Activated CD4-positive, alpha-beta T cell treated with anti-CD3 and anti-CD28 coated beads for 24 hours (primary cell): ENCODE data around the gene RBMS1.
"Not testable (repeated sequence)": the region's sequence is repeated elsewhere in the genome, so short reads cannot be mapped to it uniquely, and the experiment has no call there.

ENCODE experiments used
- DNase-seq, 2 donors: peaks; one replicate each; pipeline ENCODE4 v3.0.0-alpha.2; 2020; ENCODE audit warnings: low read depth in 2 of 2

Gene RBMS1

DNA sequence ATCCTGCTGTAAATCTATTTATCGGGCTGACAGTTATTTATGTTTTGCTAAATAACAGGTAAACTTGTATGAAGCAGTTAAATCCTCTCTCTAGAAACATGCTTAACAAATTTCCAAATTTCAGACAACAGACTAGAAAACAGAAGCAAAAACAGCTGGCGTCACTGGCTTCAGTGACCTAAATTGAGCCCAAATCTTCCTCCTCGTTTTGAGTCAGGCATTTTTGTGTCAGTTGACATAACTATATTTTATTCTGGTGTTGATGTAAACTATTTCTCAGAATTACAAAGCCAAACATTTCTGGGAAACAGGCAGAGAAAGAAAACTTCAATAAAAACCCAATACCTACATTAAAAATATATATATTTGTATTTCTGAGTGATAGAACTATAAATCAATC lies 21.7 kb downstream of the RBMS1 start:
- no peak for DNase-seq

DNA sequence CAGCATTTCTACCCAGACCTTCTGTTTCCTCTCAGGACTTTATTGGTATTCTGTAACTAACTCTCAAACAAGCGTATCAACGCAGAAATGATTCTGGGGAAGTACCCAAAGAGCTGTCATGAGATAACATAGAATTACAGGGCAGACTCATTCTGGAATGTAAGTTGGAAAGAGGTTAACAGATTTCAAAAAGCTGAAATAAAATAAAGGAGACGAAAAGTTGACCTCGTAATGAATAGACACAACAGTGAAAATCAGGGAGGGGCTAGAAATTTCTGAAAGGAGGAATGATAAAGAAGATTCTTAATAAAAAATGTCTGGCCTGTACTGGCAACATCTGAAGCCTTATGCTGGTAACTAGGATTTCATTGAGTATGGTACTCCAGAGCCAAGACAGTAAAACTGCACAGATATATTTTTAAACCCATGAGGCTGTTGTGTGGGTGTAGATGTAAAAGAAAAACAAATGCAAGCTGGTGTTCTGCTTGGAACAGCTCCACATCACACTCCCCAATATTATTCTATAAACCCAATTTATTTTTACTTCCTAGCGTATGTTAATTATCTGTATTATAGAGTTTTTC lies 23.9 kb downstream of the RBMS1 start:
- no peak for DNase-seq

DNA sequence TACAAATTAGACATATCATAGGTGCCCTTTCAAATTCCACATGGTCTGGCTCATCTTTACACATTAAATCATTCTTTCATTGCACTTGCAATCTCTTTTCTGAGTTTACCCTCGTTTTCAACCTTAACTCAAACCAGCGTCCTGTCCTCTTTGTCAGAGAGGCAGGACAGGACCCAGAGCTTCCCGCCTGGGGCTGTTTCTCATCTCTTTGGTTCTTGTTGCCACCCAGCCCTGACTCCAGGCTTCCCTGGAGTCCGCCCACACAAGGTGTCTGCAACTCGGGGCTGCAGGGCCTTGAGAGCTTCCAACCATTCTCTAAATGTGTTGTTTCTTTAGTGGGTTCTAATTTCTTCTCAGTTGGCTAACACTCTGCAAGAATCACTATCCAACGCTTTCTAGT lies 24.4 kb downstream of the RBMS1 start:
- DNase-seq = no peak

DNA sequence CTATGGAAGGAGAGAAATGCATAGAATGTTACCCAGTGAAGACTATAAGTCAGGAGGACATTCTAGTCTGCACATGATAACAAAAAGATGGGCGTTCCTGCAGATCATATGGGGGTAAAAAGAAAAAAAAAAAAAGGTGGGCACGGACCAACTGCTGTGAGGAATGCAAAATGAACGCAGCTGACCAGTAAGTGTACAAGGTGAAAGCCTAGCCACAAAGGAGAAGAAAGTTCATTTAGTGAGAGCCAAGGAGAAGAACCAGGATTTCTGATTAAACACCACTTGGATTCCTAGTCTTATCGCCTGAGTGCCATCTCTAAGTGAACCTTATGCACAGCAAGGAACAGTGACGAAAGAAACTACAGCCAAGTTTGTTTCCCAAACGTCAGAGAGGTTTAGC lies 26.5 kb downstream of the RBMS1 start:
- no peak for DNase-seq

DNA sequence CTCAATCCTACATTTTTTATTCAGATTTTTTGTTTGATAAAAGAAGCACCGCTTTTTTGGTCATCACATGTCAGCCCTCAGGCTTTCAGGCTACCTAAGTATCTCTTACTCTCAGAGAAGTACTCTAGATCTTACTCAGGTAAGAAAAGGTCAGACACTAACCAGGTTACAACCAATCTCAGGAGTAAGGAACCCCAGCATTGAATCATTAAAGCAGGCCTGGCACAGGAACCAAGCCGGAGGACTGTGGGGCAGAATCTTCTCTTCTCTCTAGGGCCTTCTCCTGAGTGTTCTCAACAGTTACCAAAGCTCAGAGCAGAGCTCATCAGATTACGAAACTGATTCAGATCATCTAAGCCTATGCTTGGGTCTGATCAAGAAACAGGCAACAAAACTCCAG lies 28.2 kb downstream of the RBMS1 start:
- no peak for DNase-seq

DNA sequence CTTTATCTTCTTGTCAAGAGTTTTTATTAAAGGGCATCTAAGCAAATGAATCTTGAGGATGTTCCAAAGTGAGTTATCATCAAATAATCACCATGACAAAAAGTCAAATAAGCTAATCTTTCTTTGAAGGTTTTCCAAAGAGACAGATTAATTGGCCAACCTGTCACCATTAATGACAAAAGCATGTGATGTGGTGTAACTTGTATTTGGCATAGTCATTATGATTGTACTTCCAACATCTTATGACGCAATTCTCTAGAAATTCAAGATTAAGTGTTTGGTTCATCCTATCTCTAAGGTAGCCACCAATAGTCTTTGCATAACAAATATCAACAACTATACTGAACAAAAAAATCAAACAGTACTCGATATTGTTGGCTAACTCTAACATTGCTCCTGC lies 28.6 kb downstream of the RBMS1 start:
- no peak for DNase-seq

DNA sequence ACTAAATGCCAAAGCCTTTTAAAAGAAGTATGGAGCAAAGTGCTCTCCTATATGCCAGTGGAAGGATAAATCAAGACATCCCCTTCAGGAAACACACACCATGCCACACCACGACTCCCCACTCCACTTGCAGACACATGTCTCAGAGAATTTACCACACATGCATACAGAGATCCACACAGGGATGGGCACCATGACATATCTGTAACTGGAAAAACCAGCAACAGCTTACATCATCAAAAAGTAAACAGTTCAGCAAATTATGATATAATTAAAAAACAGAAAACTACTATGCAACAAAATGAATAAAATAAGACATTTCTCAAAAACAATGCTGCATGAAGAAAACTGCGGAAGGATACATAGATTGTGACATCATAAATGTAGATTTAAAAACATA lies 29.6 kb downstream of the RBMS1 start:
- no peak for DNase-seq

DNA sequence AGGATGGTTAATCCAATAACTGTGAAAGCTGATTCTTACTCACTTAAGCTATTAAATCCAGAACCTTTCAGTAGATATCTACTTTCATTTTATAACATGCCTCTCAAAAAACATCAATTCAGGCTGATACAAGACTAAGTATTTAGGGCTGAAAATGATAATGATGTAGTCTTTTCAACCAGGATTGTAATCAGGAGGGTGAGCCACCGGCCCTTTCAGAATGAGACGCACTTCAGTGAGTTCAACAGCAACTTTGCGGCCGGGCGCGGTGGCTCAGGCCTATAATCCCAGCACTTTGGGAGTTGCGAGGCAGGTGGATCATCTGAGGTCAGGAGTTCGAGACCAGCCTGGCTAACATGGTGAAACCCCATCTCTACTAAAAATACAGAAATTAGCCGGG lies 30.4 kb downstream of the RBMS1 start:
- no peak for DNase-seq

DNA sequence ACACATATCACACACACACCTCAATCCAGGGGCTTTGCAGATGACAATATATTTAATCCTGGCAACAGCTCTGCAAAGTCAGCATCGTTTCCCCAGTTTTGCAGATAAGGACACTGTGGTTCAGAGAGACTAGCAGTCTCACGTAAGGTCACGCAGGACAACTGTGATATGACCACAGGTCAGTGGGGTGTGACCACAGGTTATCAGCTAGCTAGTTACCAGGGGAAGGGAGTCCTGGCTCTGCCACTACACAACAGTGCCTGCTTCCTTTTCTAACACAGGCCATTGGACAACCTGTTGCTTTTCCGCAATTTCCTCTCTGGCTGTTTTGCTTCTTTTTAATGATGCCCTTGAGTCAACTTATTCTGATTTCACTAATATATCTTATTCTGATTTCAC lies 33.3 kb downstream of the RBMS1 start:
- no peak for DNase-seq

DNA sequence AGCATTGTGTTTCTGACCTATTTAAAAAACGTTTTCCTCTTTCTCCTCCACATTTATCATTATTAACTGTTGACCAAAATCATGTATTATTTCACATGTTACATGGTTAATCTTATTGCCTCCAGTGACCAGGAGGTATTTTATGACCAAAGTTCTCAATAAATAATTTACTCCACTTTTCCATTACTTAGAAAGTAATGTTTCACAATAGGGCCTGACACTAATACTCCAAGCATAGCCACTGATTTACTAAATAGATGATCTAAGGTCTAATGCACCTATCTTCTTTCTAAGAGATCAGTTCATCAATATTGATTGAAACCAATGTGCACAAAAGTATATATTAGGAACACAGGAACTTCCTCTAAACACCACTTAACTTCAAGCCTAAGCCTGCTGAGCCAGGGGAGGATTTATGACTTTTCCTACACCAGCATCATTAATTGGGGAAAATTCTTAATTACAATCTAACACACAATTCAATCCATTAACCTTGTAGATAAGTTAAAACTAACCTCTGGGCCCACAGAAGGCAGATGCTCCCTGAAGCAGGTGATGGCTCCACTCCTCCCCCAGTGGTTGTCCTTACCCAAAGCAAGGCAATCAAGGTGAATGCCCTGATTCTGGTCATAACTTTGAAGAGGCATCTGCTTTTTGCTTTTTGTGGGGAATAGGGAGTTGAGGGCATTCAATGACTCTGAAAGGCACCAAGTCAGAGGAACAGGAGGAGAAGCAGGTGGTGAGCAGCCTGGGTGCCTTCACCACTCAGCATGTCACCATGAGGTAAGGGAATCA lies 33.9 kb downstream of the RBMS1 start:
- no peak for DNase-seq

DNA sequence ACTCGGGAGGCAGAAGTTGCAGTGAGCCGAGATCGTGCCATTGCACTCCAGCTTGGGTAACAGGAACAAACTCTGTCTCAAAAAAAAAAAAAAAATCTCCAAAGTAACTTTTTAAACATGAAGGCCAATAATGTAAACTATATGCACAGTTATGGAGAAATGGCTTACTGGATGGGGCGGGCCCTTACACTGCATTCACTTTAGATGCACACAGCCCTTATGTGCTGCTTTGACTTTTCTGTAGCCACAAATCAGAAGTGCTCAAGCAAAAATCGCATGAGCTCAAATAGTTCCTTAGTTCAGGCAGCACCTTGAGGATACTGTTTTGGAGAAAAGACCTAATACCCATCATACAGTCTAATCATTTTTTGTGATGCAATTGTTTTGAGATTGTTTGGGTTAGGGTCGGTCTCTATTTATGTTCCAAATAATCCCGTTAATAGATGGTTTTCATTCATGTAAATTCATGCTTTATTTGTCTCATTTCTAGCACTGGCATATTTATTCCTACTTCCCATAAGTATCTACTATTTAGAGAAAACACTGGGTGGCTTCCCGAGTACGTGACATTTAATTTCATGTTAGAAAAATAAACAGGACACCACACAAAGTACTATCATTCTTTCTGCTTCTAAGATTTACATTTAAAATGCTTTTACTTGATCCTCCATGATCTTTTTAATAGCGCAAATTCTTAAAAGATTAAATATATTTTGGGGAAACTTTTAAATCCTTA lies 34.7 kb downstream of the RBMS1 start:
- no peak for DNase-seq

DNA sequence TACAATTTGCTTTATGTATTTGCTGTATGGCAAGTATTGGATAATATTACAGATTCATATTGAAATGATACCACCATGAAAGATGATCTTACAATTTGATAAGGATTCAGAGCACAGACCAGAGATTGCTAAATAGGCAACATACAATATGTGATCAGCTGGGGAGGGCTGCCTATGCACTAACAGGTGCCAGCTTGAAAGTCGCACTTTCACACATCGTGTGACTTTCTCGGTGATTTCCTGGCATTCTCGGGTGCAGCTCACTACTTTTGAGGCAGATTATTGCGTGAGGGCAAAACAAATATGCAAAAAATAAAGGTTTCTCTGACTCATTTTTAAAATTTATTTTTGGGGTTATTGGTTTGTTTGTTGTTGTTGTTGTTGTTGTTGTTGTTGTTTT lies 36.0 kb downstream of the RBMS1 start:
- DNase-seq = no peak

DNA sequence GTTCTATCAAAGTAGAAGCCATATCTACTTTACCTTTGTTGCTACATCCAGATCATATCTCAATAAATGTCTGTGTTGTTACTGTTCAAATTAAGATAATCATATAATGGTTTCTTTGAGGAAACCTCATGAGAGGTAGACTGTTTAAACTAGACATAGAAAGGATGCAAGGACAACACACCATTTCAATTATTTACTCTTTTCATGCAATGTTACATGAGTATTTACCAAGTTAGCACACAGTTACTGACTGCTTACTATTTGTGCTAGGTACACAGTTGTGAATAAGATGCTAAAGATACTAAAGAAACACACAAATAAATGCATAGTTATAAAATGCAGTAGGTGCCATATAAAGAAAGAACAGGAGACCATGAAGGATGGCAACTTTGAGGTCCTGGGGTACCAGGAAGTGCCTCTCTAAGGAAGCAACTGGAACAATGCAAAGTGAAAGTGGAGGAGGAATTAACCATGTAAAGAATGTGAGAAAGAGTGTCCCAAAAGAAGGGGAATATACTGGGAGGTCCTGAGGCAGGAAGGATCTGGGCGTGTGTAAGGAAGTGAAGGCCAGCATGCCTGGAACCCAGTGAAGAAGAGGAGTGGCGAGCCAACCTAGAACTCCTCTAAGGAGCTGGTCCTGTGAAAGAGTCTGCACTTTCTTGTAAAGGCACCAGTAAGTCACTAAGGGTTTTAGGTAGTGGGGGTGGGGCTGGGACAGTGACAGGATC lies 39.4 kb downstream of the RBMS1 start:
- no peak for DNase-seq

DNA sequence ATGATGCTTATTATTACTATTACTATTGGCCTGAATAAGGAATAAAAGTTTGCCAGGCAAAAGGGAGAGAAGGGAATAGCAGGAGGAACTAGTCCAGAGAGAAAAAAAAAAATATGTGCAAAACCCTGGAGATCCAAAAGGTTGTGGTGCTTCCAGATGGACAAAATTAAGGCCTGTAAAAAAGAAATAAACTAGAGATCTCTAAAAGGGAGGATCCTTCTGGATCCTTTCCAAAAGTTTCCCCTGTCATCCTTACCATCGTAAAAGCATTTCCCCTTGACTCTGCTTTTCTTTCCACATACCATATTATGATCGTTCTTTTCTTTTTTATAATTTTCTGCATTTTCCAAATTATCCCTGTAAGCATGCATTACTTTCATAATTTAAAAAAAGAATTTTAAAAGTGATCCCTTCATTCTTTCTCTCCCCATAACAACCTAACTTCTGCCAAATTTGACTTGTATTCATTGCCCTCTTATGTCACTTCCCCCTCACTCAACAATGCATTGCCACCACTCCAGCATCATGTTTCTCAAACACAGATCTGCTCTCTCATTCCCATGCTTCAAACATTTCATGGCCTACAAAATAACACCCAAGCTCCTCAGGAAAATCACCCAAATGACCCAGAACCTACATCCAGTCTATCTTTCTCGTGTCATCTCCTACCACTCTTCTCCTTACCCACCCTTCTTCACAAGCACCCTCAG lies 40.3 kb downstream of the RBMS1 start:
- no peak for DNase-seq

DNA sequence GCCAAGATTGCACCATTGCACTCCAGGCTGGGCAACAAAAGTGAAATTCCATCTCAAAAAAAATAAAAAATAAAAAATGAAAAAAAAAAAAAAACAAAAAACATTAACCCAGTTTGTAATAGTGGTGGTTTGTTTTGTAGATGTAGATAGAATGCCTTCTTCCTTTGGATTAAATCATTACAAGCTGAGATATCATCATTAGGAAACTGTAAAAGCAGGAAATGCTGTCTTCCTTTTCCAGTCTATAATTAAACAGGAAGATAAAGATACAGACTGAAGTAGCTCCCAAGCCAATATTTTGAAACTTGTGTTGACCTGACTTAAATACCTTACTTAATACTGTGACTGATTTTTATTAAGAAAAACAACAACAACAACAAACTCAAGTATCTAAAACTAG lies 43.1 kb downstream of the RBMS1 start:
- no peak for DNase-seq

DNA sequence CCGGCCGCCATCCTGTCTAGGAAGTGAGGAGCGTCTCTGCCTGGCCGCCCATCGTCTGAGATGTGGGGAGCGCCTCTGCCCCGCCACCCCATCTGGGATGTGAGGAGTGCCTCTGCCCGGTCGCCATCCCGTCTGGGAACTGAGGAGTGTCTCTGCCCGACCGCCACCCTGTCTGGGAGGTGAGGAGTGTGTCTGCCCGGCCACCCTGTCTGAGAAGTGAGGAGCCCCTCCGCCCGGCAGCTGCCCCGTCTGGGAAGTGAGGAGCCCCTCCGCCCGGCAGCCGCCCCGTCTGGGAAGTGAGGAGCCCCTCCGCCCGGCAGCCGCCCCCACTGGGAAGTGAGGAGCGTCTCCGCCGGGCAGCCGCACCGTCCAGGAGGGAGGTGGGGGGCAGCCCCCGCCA lies 44.8 kb downstream of the RBMS1 start:
- DNase-seq = not testable (repeated sequence)

DNA sequence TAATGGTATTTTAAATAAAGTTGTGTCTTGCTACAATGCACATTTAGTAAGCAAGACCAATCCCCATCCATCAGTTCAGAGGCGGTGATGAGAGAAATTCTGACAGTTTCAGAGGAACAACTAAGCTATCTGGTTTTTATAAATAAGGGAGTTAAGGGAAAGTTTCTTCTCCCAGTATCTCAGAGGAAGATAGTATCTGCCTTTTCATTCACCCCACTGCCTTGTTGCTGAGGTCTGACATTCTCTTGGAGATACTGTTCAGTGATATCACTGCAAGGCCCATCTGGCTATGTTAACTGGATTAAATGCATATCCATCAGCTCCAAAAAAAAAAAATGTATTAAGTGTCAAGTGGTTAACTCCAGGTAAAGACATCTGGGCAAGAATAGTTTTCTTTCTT lies 47.9 kb downstream of the RBMS1 start:
- DNase-seq = no peak

DNA sequence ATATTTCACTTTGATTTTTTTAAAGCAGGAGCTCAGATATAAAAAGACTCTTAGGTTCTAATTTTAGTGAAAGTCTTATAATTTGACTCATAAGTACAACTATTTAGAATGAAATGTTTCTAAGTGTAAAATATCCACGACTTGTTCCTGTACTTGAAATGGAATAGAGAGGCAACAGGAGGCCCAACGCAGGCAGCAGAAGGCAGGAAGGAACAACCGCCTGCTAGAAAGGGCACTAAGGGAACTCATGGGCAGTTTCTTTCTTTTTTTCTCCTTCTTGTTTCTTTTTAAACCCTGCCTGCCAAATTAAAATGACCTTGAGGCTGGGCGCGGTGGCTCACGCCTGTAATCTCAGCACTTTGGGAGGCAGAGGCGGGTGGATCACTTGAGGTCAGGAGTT lies 51.0 kb downstream of the RBMS1 start:
- DNase-seq = no peak

DNA sequence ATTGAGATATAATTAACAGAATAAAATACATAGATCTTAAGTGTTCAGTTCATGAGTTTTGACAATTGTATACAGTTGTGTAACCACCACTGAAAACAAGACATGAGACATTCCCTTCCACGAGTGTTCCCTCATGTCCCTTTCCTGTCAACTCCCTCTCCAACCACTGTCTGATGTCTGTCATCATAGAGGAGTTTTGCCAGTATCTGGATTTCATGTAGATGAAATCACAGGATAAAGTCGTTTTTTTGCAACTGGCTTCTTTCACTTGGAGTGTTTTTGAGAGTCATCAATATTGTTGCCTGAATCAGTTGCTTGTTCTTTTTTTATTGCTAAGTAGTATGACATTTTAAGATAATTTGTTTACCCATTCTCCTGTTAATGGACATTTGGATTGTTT lies 52.7 kb downstream of the RBMS1 start:
- DNase-seq = no peak

DNA sequence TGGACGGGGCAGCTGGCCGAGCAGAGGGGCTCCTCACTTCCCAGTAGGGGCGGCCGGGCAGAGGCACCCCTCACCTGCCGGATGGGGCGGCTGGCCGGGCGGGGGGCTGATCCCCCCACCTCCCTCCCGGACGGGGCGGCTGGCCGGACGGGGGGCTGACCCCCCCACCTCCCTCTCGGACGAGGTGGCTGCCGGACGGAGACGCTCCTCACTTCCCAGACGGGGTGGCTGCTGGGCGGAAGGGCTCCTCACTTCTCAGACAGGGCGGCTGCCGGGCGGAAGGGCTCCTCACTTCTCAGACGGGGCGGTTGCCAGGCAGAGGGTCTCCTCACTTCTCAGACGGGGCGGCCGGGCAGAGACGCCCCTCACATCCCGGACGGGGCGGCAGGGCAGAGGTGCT lies 54.6 kb downstream of the RBMS1 start:
- not testable (repeated sequence) for DNase-seq

DNA sequence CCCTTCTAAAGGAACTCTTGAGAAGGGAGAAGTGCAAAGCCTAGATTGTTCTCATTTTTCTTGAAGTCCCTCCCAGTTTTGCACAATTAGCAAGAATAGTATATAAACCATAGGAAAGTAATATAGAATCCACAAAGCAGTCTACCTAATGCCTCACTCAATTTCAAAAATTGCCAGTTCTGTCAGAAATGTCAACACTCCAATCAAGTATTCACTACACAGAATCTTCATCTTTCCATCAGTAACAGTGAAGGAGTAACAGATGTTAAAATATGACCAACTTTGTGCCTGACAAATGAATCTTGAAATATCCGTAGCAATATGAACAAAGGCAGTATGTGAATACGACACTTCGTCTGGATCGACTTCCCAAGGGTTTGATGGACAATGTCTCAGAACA lies 56.3 kb downstream of the RBMS1 start:
- DNase-seq = no peak
